Cardiac fibroblast (primary cell): ENCODE data around the gene RPL28.
A peak's percentile ranks its signal among the peaks of the same experiment; 100 is the strongest.
"Not testable (repeated sequence)": the region's sequence is repeated elsewhere in the genome, so short reads cannot be mapped to it uniquely, and the experiment has no call there.

Experiments
- DNase-seq, 2 donors: peaks; one replicate each; pipeline versions ENCODE4 v3.0.0 to v3.0.0-alpha.2; 2010; ENCODE audit warnings: low read depth in 2 of 2
- H3K4me3 ChIP-seq, 2 donors: replicated peaks in 1 of 2; 1 replicate in 1 of 2; 2 replicates in 1 of 2; pipeline ENCODE4 v1.5.1; 2011; ENCODE audit warnings: low read depth in 2 of 2, low read length in 2 of 2, mild to moderate bottlenecking in 2 of 2, moderate library complexity in 1 of 2
- CTCF ChIP-seq: IDR thresholded peaks from one replicate; pipeline ENCODE4 v1.5.1; 2011; ENCODE audit warnings: low read depth, mild to moderate bottlenecking, low read length, inconsistent platforms

The RPL28 gene

GRCh38 chr19:55444646-55445045 is 58.9 kb downstream of the RPL28 start:
- H3K4me3 ChIP-seq, result no peak overlapping the region
- no peak for TF ChIP-seq CTCF
- DNase-seq, result no peak

DNA sequence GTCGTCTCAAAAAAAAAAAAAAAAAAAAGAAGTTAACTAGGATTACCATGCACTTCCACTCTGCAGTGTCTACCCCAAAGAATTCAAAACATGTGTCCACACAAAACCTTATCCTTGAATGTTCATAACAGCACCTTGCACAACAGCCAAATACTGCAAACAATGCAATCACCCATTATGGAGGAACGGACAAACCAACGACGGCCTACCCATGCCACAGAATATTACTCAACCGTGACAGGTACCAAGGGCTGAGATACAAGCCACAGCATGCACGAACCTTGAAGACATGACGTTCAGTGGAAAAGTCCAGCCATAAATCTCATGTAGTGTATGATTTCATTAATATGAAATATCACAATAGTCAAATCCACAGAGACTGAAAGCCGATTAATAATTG is 60.3 kb downstream of the RPL28 start:
- no peak for TF ChIP-seq CTCF
- no peak for DNase-seq
- H3K4me3 ChIP-seq, result no peak overlapping the region

GRCh38 chr19:55447421-55448174 is 61.9 kb downstream of the RPL28 start:
- H3K4me3 ChIP-seq, result no peak overlapping the region
- TF ChIP-seq CTCF, result no peak
- peak; percentile 27 to 30 for DNase-seq

DNA sequence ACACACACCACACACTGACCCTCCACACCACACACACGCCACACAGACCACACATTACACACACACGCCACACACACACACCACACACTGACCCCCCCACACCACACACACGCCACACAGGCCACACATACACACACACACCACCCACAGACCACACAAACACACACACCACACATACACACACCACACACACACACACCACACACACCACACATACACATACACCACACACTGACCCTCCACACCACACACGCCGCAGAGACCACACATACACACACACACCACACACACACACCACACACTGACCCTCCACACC is 62.4 kb downstream of the RPL28 start:
- H3K4me3 ChIP-seq, DNase-seq: not testable (repeated sequence)

- TF ChIP-seq CTCF, result no peak
Measured at GRCh38 chr19:55449469-55449868, 63.7 kb downstream of the RPL28 start.

DNA sequence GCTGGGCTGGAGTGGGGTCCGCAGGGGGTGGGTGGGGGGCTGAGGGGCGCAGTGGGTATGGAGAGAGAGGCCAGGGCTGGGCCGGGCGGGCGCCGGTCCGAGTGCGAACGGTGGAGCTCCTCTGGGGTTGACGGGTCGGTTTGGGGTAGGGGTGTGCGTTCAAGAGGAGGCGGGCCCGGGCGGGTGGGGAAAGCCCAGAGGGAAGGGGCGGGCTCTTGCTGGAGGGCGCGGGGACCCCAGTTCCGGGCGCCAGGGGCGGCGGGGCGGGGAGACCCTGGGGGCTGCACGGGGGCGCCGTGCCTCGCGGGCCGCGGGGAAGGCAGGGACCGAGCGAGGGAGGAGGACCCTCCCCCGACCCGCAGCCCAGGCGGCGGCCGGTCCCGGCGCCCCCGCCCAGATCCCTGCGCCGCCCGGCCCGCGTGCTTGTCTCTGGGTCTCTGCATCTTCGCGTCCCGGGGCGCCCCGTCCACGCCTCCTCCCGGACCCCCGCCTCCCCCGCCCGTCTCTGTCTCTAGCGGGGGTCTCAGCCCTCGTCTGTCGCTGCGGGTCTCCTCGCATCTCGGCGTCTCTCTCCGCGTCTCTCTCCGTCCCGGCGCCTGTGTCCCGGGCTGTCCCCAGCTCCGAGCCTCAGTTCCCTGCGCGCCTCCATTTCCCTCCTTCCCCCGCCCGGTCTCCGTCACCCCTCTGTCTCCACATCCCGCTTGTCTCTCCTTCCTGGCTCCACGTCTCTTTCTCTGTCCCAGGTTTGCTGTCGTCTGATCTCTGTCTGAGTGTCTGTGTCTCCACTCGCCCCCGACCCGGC is 65.6 kb downstream of the RPL28 start:
- no peak overlapping the region for H3K4me3 ChIP-seq
- DNase-seq, result no peak
- no peak for TF ChIP-seq CTCF

More at GRCh38 chr19:55449469-55449868, 63.7 kb downstream of the RPL28 start:
- DNase-seq, result no peak
- no peak overlapping the region for H3K4me3 ChIP-seq

DNA sequence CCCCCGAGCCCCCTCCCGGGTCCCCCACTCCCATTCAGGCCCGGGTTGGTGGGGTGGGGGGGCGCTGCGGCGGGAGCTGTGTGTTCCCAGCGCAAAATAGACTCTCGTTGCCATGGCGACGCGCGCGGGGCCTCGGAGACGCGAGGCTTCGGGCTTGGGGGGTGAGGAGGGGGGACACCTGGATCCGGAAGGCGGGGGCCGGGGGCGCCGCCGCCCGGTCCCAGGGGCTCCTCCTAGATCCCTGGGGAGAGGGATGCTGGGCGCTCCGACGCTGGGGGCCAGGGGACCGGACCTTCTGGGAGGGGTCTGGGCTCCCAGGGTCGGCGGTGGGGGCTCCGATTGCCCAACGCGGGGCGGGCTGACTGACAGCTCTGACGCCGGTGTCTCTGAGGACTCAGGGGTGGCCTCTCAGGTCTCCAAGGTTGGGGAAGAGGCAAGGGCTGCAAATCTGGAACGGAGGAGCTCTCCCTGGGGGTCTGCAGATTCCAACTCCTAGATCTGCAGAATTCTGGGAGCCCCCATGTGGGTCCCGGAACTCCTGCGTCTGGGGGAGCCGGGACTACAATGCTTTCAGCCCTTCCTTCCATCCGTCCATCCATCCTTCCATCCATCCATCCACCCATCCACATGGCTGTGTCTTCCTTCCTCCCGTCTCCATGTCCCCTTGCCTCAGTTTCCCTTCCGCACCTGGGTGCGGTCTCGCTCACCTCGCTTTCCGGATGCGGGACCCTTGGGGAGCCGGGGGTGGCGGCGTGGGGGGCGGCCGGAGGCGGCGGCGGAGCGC is 66.4 kb downstream of the RPL28 start:
- no peak for DNase-seq
- TF ChIP-seq CTCF, result no peak
- no peak overlapping the region for H3K4me3 ChIP-seq
